HG02943 (cell line): ENCODE data around the gene XRCC3.

Experiments
- ATAC-seq: cut with Tn5 transposase; IDR thresholded peaks from one replicate; pipeline ENCODE4 v1.9.1; 2021; ENCODE audit warnings: mild to moderate bottlenecking, low read depth, moderate library complexity; ENCODE audit not compliant: unreplicated experiment

XRCC3 gene

GRCh38 chr14:103727313-103727980 is 12.2 kb upstream of the XRCC3 start:
- ATAC-seq = no peak

GRCh38 chr14:103726474-103726873 is 11.2 kb upstream of the XRCC3 start:
- ATAC-seq = no peak

GRCh38 chr14:103725739-103726395 is 10.6 kb upstream of the XRCC3 start:
- no peak for ATAC-seq

GRCh38 chr14:103725001-103725682 is 9.9 kb upstream of the XRCC3 start:
- ATAC-seq = no peak

- no peak for ATAC-seq
Observed at GRCh38 chr14:103724116-103724515, 8.9 kb upstream of the XRCC3 start.

GRCh38 chr14:103723748-103724081 is 8.5 kb upstream of the XRCC3 start:
- no peak for ATAC-seq

- no peak for ATAC-seq
Observed at GRCh38 chr14:103721334-103722120, 6.3 kb upstream of the XRCC3 start.

- ATAC-seq = no peak
Observed at GRCh38 chr14:103719751-103720150, 4.5 kb upstream of the XRCC3 start.

- ATAC-seq = no peak
Observed at GRCh38 chr14:103718572-103718971, 3.3 kb upstream of the XRCC3 start.

- no peak for ATAC-seq
Observed at GRCh38 chr14:103716899-103717411, 1.7 kb upstream of the XRCC3 start.

- ATAC-seq = no peak
Observed at GRCh38 chr14:103716091-103716801, 995 bp upstream of the XRCC3 start.

- ATAC-seq = no peak
Observed at GRCh38 chr14:103714063-103714724, 1.1 kb downstream of the XRCC3 start.

- ATAC-seq = no peak
Observed at GRCh38 chr14:103713304-103714062, 1.8 kb downstream of the XRCC3 start.

GRCh38 chr14:103712633-103713247 is 2.5 kb downstream of the XRCC3 start:
- no peak for ATAC-seq

- ATAC-seq = no peak
Observed at GRCh38 chr14:103711516-103712431, 3.5 kb downstream of the XRCC3 start.

GRCh38 chr14:103710771-103711377 is 4.4 kb downstream of the XRCC3 start:
- ATAC-seq = no peak

GRCh38 chr14:103709814-103710213 is 5.4 kb downstream of the XRCC3 start:
- ATAC-seq = no peak
